GM18499 (cell line): ENCODE measurements around the gene EYA2.
"Not testable (repeated sequence)": the region's sequence is repeated elsewhere in the genome, so short reads cannot be mapped to it uniquely, and the experiment has no call there.

Experiments
- ATAC-seq: cut with Tn5 transposase; IDR thresholded peaks from one replicate; pipeline ENCODE4 v1.9.1; 2021; ENCODE audit warnings: moderate number of reproducible peaks; ENCODE audit not compliant: insufficient read depth, unreplicated experiment

The EYA2 gene, protein sequence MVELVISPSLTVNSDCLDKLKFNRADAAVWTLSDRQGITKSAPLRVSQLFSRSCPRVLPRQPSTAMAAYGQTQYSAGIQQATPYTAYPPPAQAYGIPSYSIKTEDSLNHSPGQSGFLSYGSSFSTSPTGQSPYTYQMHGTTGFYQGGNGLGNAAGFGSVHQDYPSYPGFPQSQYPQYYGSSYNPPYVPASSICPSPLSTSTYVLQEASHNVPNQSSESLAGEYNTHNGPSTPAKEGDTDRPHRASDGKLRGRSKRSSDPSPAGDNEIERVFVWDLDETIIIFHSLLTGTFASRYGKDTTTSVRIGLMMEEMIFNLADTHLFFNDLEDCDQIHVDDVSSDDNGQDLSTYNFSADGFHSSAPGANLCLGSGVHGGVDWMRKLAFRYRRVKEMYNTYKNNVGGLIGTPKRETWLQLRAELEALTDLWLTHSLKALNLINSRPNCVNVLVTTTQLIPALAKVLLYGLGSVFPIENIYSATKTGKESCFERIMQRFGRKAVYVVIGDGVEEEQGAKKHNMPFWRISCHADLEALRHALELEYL

DNA sequence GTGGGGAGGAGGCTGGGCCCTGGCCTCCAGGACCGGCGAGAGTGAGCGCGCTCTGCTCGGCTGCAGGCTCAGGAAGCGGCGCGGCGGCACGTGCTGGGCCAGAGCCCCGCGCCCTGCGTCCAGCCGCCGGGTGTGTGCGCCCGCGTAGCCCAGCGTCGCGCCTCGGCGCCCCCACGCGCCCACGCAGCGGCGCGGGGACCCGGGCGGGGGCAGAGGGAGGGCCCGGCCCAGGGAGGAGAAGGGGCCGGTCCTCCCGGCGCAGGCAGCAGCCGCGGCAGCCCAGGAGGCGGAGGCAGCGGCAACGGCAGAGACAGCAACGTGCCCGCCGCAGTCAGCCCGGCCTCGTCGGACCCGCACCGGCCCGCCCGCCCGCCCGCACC lies at the start of gene EYA2:
TSS of gene EYA2 (plus strand) at position 265 of the 380 bp plus-strand sequence. CDS start 95,168 bp downstream, outside the sequence.
- no peak for ATAC-seq

DNA sequence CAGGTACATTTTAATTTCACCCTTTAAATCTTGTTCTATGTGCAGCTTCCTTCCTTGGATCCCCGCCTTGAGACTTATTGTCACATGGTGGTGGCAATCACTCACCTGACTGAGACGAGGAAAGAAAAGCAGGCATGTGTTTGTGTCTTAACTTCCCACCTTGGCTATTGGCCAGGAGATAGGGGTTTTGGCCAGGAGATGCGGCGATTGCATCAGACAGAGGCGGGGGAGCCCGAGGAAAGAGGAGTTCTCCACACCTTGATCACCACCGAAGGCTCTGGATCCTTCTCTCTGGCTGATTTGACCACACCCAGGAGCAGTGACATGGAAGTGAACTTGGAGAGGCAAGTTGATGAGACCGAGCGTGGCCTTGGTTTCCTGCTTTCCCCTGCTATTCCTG lies 49.7 kb upstream of the EYA2 start:
- no peak for ATAC-seq

GRCh38 chr20:46849269-46849668 lies 45.4 kb upstream of the EYA2 start:
- ATAC-seq: no peak

DNA sequence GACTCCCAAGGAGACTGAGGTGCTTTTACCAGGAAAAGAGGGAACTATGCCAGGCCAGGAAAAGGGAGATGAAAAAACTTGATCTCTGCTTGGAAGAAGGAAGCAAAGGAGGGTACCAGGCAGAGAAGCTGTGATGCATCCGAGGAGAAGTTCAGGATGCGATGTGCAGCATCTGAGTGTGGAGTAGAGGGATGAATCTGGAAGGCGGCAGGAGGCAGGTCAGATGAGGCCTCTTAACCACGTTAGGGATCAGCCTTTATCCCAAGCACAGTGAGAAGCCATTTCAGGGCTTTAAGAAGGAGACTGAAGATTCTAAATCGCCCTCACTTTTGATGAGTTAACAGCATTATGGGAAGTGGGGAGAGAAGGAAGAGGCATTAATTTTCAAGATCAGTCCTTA lies 44.9 kb upstream of the EYA2 start:
- no peak for ATAC-seq

- ATAC-seq: no peak
Observed at GRCh38 chr20:46850416-46850815, 44.2 kb upstream of the EYA2 start.

- ATAC-seq: no peak
Observed at GRCh38 chr20:46850896-46851295, 43.7 kb upstream of the EYA2 start.

DNA sequence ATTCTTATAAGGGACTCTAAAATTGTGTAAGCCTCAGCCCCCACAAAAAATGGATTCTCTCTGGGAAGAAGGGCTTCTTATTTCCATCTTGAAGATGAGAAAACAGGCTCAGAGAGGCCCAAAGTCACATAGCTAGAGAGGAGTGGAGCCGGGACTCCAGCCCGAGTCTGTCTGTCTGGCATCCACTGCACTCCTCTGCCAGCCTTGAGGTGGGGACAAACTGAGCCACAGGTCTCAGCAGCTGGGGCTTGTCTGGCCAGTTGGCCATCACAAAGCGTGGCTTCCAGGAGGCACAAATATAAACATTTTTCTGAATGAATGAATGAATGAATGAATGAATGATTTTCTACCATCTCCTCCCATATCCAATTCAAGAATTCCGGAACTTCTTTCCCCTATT lies 42.9 kb upstream of the EYA2 start:
- ATAC-seq: no peak

GRCh38 chr20:46852313-46852712 lies 42.3 kb upstream of the EYA2 start:
- ATAC-seq: no peak

DNA sequence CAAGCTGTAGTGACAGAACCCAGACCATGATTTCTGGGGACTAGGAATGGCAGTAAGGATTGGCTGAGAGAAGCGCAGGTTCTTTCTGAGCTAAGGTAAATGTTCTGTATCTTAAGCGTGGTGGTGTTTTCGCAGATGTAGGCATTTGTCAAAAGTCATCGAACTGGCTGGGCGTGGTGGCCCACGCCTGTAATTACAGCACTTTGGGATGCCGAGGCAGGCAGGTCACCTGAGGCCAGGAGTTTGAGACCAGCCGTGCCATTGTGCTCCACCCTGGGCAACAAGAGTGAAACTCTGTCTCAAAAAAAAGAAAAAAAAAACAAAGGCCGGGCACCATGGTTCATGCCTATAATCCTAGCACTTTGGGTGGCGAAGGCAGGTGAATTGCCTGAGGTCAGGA lies 40.7 kb upstream of the EYA2 start:
- ATAC-seq: no peak

DNA sequence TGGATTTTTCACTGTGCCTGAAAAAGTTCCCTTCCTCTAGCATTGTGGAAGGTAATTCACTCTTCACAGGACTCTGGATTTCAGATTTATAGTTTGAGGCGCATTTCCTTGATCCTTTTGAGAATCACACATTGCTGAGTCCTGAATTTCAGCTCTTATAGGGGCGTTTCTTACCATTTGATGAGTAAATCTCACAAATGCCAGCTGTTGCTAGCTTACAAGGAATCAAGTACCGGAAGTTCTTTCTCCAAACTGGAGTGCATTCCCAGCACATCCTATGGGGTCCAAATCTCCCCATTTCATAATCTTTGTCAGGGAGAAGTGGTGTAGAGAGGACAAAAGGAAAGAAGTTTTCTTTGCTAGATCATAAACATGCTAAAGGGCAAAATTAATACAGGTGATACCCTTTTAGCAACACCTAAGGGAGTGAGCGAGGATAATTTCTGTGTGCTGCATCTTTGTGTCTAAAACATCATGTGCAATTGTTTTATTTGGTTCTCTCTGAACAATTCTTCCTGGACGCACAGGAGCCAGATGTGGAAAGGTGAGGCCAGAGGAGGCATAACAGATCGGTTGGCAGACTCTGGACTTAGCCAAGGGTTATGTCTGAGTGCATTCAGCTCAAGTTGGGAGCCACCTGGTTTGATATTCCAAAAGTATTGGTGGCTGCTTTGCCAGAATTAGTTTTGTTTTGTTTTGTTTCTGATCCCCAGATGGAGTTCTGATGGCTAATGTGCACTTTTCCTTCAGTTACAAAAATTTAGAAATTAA lies 37.4 kb upstream of the EYA2 start:
- no peak for ATAC-seq

- ATAC-seq: no peak
Observed at GRCh38 chr20:46865824-46866223, 28.8 kb upstream of the EYA2 start.

- no peak for ATAC-seq
Observed at GRCh38 chr20:46870041-46870440, 24.6 kb upstream of the EYA2 start.

DNA sequence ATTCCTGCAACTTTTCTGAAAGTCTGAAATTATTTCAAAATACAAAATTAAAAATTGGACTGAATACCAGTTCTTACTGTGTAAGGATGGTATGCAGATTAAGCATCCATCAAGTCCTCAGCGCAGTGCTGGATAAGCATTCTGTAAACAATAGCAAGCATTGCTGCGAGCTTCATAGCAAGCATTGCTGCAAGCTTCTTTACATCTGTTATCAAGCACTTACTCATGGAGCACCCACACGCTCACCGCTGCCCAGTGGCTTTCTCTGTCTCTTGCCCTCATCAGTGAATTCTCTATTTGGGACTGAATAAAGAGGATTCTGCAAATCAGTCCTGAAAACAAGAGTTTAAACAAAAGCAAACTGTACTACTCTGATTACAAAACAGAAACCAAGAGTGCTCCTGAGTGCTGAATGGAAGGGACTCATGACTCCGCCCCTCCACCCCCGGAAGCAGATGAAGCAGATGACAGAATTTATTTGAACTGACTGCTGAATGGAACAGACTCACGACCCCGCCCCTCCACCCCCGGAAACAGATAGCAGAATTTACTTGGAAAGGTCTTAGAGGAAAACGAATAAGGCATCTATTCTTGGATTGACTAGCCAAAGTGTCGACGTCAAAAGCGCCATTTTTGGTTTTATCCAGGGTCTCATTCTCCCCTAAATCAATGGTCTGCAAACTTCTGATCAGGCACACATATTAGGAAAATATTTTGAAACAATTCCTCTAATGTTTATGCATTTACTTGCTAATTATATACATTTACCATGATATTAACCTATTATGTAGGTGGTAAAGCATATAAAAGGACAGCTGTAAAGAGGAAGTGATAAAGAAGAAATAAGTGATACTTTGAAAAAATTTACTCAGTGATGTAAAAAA lies 22.1 kb upstream of the EYA2 start:
- no peak for ATAC-seq

- ATAC-seq: no peak
Observed at GRCh38 chr20:46875059-46875458, 19.6 kb upstream of the EYA2 start.

- ATAC-seq: no peak
Observed at GRCh38 chr20:46879386-46879785, 15.3 kb upstream of the EYA2 start.

DNA sequence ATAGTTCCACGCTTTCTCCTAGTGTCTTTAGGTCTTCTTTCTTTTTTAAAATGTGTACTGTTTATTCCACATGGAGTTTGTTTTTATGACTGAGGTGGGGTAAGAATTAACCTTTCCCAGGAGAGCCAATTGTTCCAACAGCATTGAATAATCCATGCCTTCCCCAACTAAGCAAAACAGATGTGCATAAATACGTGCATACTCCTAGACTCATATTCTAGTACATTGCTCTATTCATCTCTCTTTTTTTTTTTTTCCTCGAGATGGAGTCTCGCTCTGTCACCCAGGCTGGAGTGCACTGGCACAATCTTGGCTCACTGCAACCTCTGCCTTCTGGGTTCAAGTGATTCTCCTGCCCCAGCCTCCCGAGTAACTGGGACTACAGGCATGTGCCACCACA lies 14.7 kb upstream of the EYA2 start:
- ATAC-seq: not testable (repeated sequence)

DNA sequence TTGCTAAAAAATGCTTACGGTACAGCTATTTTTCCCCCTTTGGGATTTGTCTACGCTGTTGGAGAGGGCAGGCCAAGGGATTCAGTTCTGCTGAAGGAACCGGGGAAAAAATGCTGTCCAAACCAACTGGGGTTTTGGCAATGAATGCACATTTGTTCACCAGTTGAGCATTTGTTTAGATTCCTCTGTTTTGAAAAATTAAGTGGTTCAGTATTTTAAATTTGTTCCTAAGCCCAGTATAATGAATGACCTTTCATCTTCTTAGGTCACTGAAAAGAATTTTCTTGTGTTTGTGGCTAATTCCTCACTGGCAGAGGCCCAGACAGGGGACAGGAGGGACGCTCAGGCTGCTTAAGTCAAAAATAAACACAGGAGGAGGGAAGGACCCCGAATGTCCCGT lies 10.8 kb upstream of the EYA2 start:
- ATAC-seq: no peak

- no peak for ATAC-seq
Observed at GRCh38 chr20:46890682-46891081, 4.0 kb upstream of the EYA2 start.

DNA sequence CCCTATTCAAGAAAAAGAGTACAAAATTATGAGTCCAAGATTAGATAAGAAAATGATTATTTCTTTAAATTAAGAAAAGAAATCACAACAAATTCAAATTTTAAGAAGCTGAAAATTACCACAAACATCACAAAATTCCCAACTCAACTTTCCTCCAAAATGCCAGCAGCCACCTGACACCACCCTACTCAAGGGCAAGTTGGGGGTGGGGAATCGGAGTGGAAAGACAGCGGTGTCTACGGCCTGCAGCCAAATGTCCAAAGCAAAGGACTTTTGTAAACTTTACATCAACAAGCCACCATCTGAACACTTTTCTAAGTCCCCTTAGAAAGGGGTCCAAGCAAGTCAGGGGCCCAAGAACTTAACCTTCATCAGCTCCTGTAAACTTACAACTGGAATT lies 1.6 kb upstream of the EYA2 start:
- ATAC-seq: no peak

DNA sequence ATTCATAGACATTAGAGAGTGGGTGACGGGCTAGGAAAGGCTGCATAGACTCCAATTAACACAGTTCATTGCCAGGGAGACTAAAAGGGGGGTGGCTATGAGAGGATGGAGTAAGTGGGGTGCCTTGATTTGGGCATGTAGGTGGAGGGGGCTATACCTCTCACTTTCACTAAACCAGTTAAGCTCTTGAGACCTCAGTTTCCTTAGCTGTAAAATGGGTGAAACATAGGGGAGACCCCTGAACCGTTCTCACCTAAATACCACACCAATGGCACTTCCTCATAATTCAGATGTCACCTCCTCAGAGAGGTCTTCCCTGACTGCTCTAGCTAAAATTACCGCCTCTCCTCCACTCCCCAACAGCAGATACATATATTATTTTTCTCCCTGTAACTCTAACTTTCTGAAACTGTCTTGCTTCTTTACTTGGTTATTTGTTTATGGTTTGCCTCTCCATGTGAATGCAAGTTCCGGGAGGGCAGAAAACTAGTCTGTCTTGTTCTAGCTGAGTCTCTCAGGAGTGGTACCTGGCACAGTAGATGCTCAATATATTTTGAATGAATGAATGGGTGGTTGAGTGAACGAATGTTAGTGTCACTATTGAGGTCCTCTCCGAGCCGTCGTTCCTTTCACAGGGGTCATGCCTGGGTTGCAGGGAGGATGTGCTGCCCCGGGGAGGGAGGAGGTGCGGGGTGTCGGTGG lies 615 bp upstream of the EYA2 start:
- no peak for ATAC-seq
